K562 (cell line): ENCODE measurements around the gene CENPV. TPM values are rescaled to one million over a fixed set of nuclear protein-coding genes. Genes with fewer than 3 reads are reported as not detected.
A peak's percentile ranks its signal among the peaks of the same experiment; 100 is the strongest.

Experiments used
- ATAC-seq: fragments of 200-7000 bp; cut with Tn5 transposase; 3 replicates; pipeline ENCODE4 v1.9.1; 2020; ENCODE audit warnings: moderate library complexity
- BruUV-seq: library from RNA; stranded (reverse); fragments of 400-500 nt; replicated peaks from 2 replicates; lab custom pipeline; 2021; lab: Mats Ljungman, UMichigan
- CTCF ChIA-PET: fragments of 300-600 bp; formaldehyde crosslinking; extraction: SDS; loops from one replicate; lab custom pipeline; 2021; ENCODE audit warnings: low intra/inter-chr PET ratio; lab: Yijun Ruan, JAX
- POLR2A ChIA-PET: fragments of 300-600, 350-650 bp; sonication (Branson Sonifier 250); formaldehyde crosslinking; extraction: SDS; loops from one replicate; lab custom pipeline; 2021; ENCODE audit warnings: antibody characterized with exemption, inconsistent platforms; lab: Yijun Ruan, JAX
- DNase-seq, 4 experiments: peaks; one replicate each; pipeline versions ENCODE4 v3.0.0 to v3.0.0-alpha.2; 2011 to 2018; ENCODE audit warnings: low spot score in 3 of 4, mixed read lengths in 3 of 4; ENCODE audit errors: extremely low read depth in 1 of 4
- FAIRE-seq: peaks from 2 replicates; lab custom pipeline; 2011; peaks lifted over from hg19 to GRCh38; lab: Jason Lieb, UNC
- H2AFZ ChIP-seq: 2 replicates; pipeline ENCODE4 v1.6.0; 2011; ENCODE audit warnings: low read depth, low read length, control low read depth, inconsistent platforms
- H3K27ac ChIP-seq: fragments of 200-600 bp; 3 replicates; pipeline ENCODE4 v1.8.0; 2011; ENCODE audit warnings: low read depth, mild to moderate bottlenecking, control low read depth, inconsistent platforms, low read length, moderate library complexity, mixed read lengths; ENCODE audit errors: extremely low read depth
- H3K27me3 ChIP-seq, 2 experiments: fragments of 300-600 bp in 1 of 2; 2 replicates in 1 of 2; 3 replicates in 1 of 2; pipeline versions ENCODE4 v1.6.0 to v1.8.0; 2011; ENCODE audit warnings: inconsistent platforms in 2 of 2, low read length in 2 of 2, mild to moderate bottlenecking in 1 of 2, mixed read lengths in 1 of 2, moderate library complexity in 1 of 2; ENCODE audit not compliant: control insufficient read depth in 2 of 2, insufficient read depth in 2 of 2
- H3K36me3 ChIP-seq: fragments of 300-600 bp; 3 replicates; pipeline ENCODE4 v1.8.0; 2011; ENCODE audit warnings: mild to moderate bottlenecking, low read length, inconsistent platforms; ENCODE audit not compliant: control insufficient read depth, insufficient read depth
- H3K4me1 ChIP-seq, 2 experiments: fragments of 200-600 bp in 1 of 2; replicated peaks in 1 of 2; 2 replicates in 1 of 2; 3 replicates in 1 of 2; pipeline versions ENCODE4 v1.5.1 to v1.8.0; 2011; ENCODE audit warnings: inconsistent platforms in 2 of 2, low read length in 2 of 2, mild to moderate bottlenecking in 1 of 2, mixed read lengths in 1 of 2, moderate library complexity in 1 of 2; ENCODE audit not compliant: control insufficient read depth in 2 of 2, insufficient read depth in 2 of 2
- H3K4me2 ChIP-seq: 2 replicates; pipeline ENCODE4 v1.6.1; 2011; ENCODE audit warnings: low read length, control low read depth, inconsistent platforms, mixed read lengths; ENCODE audit not compliant: insufficient read depth
- H3K4me3 ChIP-seq: fragments of 200-600 bp; sonication (generic), shearing (Covaris generic); 2 replicates; pipeline ENCODE4 v1.5.1; 2016; ENCODE audit warnings: control low read depth, inconsistent platforms
- H3K79me2 ChIP-seq: fragments of 200-600 bp; 3 replicates; pipeline ENCODE4 v1.8.0; 2011; ENCODE audit warnings: low read length, inconsistent platforms; ENCODE audit not compliant: control insufficient read depth, insufficient read depth
- H3K9ac ChIP-seq, 2 experiments: 2 replicates each; pipeline versions ENCODE4 v1.6.0 to v1.6.1; 2011; ENCODE audit warnings: low read depth in 2 of 2, low read length in 2 of 2, control low read depth in 1 of 2, inconsistent platforms in 1 of 2, mild to moderate bottlenecking in 1 of 2, mixed read lengths in 1 of 2; ENCODE audit not compliant: insufficient read depth in 1 of 2
- H3K9me1 ChIP-seq: one replicate; pipeline ENCODE4 v1.6.0; 2011; ENCODE audit warnings: inconsistent platforms, mild to moderate bottlenecking, low read length, moderate library complexity; ENCODE audit not compliant: control insufficient read depth, insufficient read depth
- H3K9me3 ChIP-seq: replicated peaks from 2 replicates; pipeline ENCODE4 v1.5.1; 2011; ENCODE audit warnings: low read depth, low read length, inconsistent platforms; ENCODE audit not compliant: control insufficient read depth, insufficient read depth
- H4K20me1 ChIP-seq: replicated peaks from 2 replicates; pipeline ENCODE4 v1.6.1; 2011; ENCODE audit warnings: low read length, inconsistent platforms, mixed read lengths; ENCODE audit not compliant: control insufficient read depth, insufficient read depth
- BACH1 ChIP-seq: fragments of 200-800 bp; sonication (Bioruptor generic); IDR thresholded peaks from 2 replicates; pipeline ENCODE4 v1.6.1; 2016; ENCODE audit warnings: missing genetic modification characterization, missing compliant biosample characterization
- FOXJ2 ChIP-seq: fragments of 200-800 bp; sonication (Bioruptor generic); IDR thresholded peaks from 2 replicates; pipeline ENCODE4 v1.6.1; 2016; ENCODE audit warnings: missing genetic modification characterization, missing compliant biosample characterization
- HDAC1 ChIP-seq, 2 experiments: fragments of 450-650 bp; IDR thresholded peaks; 2 replicates each; pipeline ENCODE4 v1.6.1; 2016 to 2017; ENCODE audit warnings: inconsistent platforms in 1 of 2, mild to moderate bottlenecking in 1 of 2, moderate library complexity in 1 of 2
- HDAC3 ChIP-seq: fragments of 450-650 bp; IDR thresholded peaks from 2 replicates; pipeline ENCODE4 v1.6.1; 2018; ENCODE audit warnings: borderline replicate concordance, mild to moderate bottlenecking, moderate library complexity; ENCODE audit not compliant: partially characterized antibody
- KAT7 ChIP-seq: sonication (generic); formaldehyde crosslinking; IDR thresholded peaks from 2 replicates; pipeline ENCODE4 v1.8.0; 2022; ENCODE audit warnings: missing genetic modification reagents, mild to moderate bottlenecking, borderline replicate concordance
- NCOA2 ChIP-seq, 2 experiments: fragments of 450-650 bp; IDR thresholded peaks; 2 replicates each; pipeline ENCODE4 v1.6.1; 2018; ENCODE audit warnings: mild to moderate bottlenecking in 2 of 2, moderate library complexity in 1 of 2; ENCODE audit not compliant: partially characterized antibody in 2 of 2
- PBX2 ChIP-seq, 2 experiments: IDR thresholded peaks in 1 of 2; conservative IDR thresholded peaks in 1 of 2; 2 replicates each; pipeline ENCODE4 v1.6.1; 2016; ENCODE audit warnings: low read depth in 2 of 2, mild to moderate bottlenecking in 1 of 2, missing compliant biosample characterization in 1 of 2, missing genetic modification characterization in 1 of 2, moderate library complexity in 1 of 2
- POLR2B ChIP-seq: fragments of 450-650 bp; IDR thresholded peaks from 2 replicates; pipeline ENCODE4 v1.6.1; 2018; ENCODE audit warnings: low read depth; ENCODE audit not compliant: partially characterized antibody
- TSHZ1 ChIP-seq: fragments of 250-450 bp; sonication (Bioruptor Pico); IDR thresholded peaks from 2 replicates; pipeline ENCODE4 v1.4.0; 2020; ENCODE audit warnings: mild to moderate bottlenecking, moderate library complexity
- ZNF740 ChIP-seq, 3 experiments: fragments of 200-800 bp in 1 of 3; sonication (Bioruptor generic) in 1 of 3; sonication (generic) in 1 of 3; formaldehyde crosslinking in 1 of 3; IDR thresholded peaks; 2 replicates each; pipeline versions ENCODE4 v1.6.1 to v1.8.0; 2016 to 2022; ENCODE audit warnings: mild to moderate bottlenecking in 2 of 3, missing compliant biosample characterization in 2 of 3, missing genetic modification characterization in 2 of 3, missing genetic modification reagents in 1 of 3
- WGBS: fragments of 100-300 bp; shearing (Covaris generic); methylation state at CpG from one replicate; pipeline ENCODE4 v1.1.6; 2016; ENCODE audit warnings: low coverage, mixed read lengths; ENCODE audit not compliant: insufficient coverage; ENCODE audit errors: missing lambda C conversion rate; 5-methylcytosine and 5-hydroxymethylcytosine counted together
- in situ Hi-C: fragments of 300-500 bp; cut with MboI; formaldehyde crosslinking; loops from 4 replicates; pipeline ENCODE4 v1.15.0; 2018; ENCODE audit warnings: inconsistent platforms, mixed read lengths
- intact Hi-C: fragments of 100-400 bp; cut with micrococcal nuclease; formaldehyde crosslinking; loops from 2 replicates; pipeline ENCODE4 v1.14.2; 2022
- polyA plus RNA-seq, 8 experiments: library from polyadenylated mRNA; depleted of rRNA in 4 of 8; stranded (reverse) in 5 of 8; unstranded in 3 of 8; fragments of >200 nt; fragmentation: Nextera tagmentation in 2 of 8; fragmentation: Illumina TruSeq in 1 of 8; extraction: Ambion mirVana in 2 of 8; extraction: Trizol in 1 of 8; gene quantifications; 2 replicates each; pipeline versions ENCODE4 v1.2.1 to v1.2.3, GENCODE V29; 2011 to 2014; ENCODE audit warnings: inconsistent platforms in 1 of 8, missing spikeins in 1 of 8
- total RNA-seq, 7 experiments: library from RNA; depleted of rRNA in 6 of 7; stranded (reverse); fragments of >200 nt in 6 of 7; fragmentation: Illumina TruSeq in 2 of 7; extraction: Trizol in 2 of 7; gene quantifications; 2 replicates each; pipeline versions ENCODE4 v1.2.1 to v1.2.3, GENCODE V29; 2011 to 2021; ENCODE audit warnings: low replicate concordance in 1 of 7

CENPV gene
- total and polyA plus RNA-seq, 9 of the 15 experiments (the other 6 are each of a cell fraction or from before 2014, with no cell fraction given): 17.8 to 131 (median 89.3) TPM

GRCh38 chr17:16380640-16381495, 27.6 kb upstream of the CENPV start, which contains the start of gene UBB:
Gene UBB (plus strand): TSS chr17:16381091. CDS start chr17:16381908, 817 bp downstream.
- peak; percentile 97 for FAIRE-seq
- under 1% methylated on average over 32 of the region's 67 CpGs for WGBS
- no peaks in the 10 kb centered on the region for H3K9me3 ChIP-seq
- TF ChIP-seq KAT7 (CRISPR knock-in tag) (0 out of 2 replicates have a peak, but pooled peaks have one; percentile 64), HDAC1 (IDR thresholded peaks at IDR 0.05) (peak; percentile 42 to 70; a peak in 2 of 4 replicates), NCOA2 (IDR thresholded peaks at IDR 0.05; ENCODE audit: partially characterized antibody in 2 of 2) (no peak), TSHZ1 (CRISPR knock-in tag) (no peak), HDAC3 (peak; percentile 55), POLR2B (peak; percentile 99), FOXJ2 (tag) (no peak; the same call in none of the 2 replicates), PBX2 (CRISPR knock-in tag; IDR thresholded peaks at IDR 0.05; ENCODE audit: low read depth) (no peak), PBX2 (tag; conservative IDR thresholded peaks at IDR 0.05; ENCODE audit: low read depth) (peak; percentile 64), ZNF740 (CRISPR knock-in tag; IDR thresholded peaks at IDR 0.05) (no peak; the same call in 1 of the 2 replicates), ZNF740 (tag; IDR thresholded peaks at IDR 0.05) (0 out of 4 replicates have a peak, but pooled peaks of 1 of the 2 experiments have one; percentile 64), BACH1 (tag) (peak; percentile 44; the same call in 1 of the 2 replicates)

More at GRCh38 chr17:16380640-16381495, 27.6 kb upstream of the CENPV start, which contains the start of gene UBB:
- ChIA-PET POLR2A (interaction anchor here (0.6 to 3.8 kb wide), 27 partner anchors 8 to 1455 kb away, joined by 3 to 39 read pairs (median 3); partner anchors contain the start of gene CENPV), CTCF (no interaction called here)
- no TSS peak for BruUV-seq
- Histone ChIP-seq H3K4me2 (peak within 1 kb of the TSS; percentile 77), H3K4me3 (peak within 1 kb of the TSS; percentile 55), H3K27me3 (no peaks in the 10 kb centered on the region), H3K79me2 (peaks cover 41% of the 10 kb centered on the region), H3K36me3 (peaks cover 29% of the 10 kb centered on the region; the same call in 2 of the 3 replicates), H3K27ac (peak within 1 kb of the TSS; percentile 94), H3K9ac (peak within 1 kb of the TSS; percentile 91 to 96), H2AFZ (peak within 1 kb of the TSS; percentile 93), H3K9me1 (no peaks in the 10 kb centered on the region), H4K20me1 (peaks cover 11% of the 10 kb centered on the region; the same call in 1 of the 2 replicates), H3K4me1 (peaks cover 17 to 23% of the 10 kb centered on the region in 2 experiments; a peak in 4 of 5 replicates)
- ATAC-seq (peak; percentile 95), DNase-seq (peak; percentile 90 to 96 (median 92))
- intact Hi-C loops: loop anchor here (2.0 kb wide), 2 partner anchors 58 to 94 kb away; no protein-coding TSS in a partner anchor
- in situ Hi-C loops: no loop called here
